Mononuclear cell (primary cell): ENCODE results near the gene AIF1L. TPM values are rescaled to one million over a fixed set of nuclear protein-coding genes. Genes with fewer than 3 reads are reported as not detected.
"Not testable (repeated sequence)": the region's sequence is repeated elsewhere in the genome, so short reads cannot be mapped to it uniquely, and the experiment has no call there.

Source experiments
- H3K27me3 ChIP-seq: 2 replicates; pipeline ENCODE4 v1.6.0; 2011; ENCODE audit warnings: low read length, control low read depth; ENCODE audit not compliant: insufficient read depth
- H3K4me1 ChIP-seq: 2 replicates; pipeline ENCODE4 v1.5.1; 2011; ENCODE audit warnings: mild to moderate bottlenecking, low read length, control low read depth; ENCODE audit not compliant: insufficient read depth
- H3K4me3 ChIP-seq: 2 replicates; pipeline ENCODE4 v1.5.1; 2011; ENCODE audit warnings: mild to moderate bottlenecking, low read length, moderate library complexity
- H3K9me3 ChIP-seq: 2 replicates; pipeline ENCODE4 v1.5.1; 2011; ENCODE audit warnings: low read depth, mild to moderate bottlenecking, control low read depth, low read length
- total RNA-seq: library from RNA; depleted of rRNA; stranded (reverse); fragments of >200 nt; gene quantifications from one replicate; pipeline ENCODE4 v1.2.3, GENCODE V29; 2012

Gene AIF1L
- total RNA-seq, 1 donor = 0.10 TPM

DNA sequence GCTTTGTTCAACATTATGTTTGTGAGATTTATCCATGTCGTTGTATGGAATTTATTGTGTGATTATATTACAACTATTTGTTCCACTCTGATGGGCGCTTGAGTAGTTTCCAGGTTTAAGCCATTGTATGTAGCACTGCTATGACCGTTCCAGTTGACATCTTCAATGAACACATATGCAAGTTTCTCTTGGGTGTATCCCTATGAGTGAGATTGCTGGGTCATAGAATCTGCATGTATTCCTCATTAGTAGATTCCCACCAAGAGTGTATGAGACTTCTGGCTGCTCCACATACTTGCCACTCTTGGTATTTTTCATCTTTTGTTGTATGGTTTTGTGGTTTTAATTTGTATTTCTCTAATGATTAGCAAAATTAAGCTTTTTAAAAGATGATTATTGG lies 51.9 kb downstream of the AIF1L start:
- Histone ChIP-seq H3K4me3 (no peak overlapping the region), H3K4me1 (no peaks in the 10 kb centered on the region), H3K9me3 (no peaks in the 10 kb centered on the region), H3K27me3 (no peaks in the 10 kb centered on the region)

DNA sequence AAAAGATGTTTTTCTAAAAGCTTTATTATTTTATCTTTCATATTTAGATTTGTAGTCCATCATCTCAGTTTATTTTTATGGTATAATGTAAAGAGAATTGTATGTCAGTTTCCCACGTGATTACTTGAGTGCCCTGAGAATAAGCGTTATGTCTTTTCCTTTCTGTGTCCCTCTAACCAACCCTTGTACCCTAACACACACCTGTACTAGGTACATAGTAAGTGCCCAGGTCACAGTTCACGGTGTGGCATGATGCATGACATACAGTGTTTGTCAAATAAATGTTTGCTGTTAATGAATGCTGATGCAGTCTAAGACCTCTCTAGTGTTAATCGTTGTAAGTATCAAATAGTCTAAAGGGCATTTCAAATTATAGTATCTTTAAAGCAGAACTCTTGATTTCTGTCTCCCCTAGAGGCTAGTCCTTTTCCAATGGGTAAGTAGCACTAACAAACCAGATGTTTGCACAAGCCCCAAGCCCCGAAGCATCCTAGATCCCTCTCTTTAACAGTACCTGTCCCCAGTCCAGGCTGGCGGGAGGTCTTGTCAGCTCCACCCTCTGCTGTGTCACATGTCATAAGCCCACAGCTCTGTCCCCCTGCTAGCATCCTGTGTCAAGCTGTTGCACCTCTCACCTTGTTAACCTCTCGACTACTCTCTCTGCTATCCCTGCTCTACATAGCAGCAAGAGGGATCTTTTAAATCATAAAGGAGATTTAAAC lies 52.8 kb downstream of the AIF1L start:
- no peak overlapping the region for H3K4me3 ChIP-seq
- no peaks in the 10 kb centered on the region for H3K4me1 ChIP-seq
- H3K9me3 ChIP-seq = no peaks in the 10 kb centered on the region
- H3K27me3 ChIP-seq = no peaks in the 10 kb centered on the region

DNA sequence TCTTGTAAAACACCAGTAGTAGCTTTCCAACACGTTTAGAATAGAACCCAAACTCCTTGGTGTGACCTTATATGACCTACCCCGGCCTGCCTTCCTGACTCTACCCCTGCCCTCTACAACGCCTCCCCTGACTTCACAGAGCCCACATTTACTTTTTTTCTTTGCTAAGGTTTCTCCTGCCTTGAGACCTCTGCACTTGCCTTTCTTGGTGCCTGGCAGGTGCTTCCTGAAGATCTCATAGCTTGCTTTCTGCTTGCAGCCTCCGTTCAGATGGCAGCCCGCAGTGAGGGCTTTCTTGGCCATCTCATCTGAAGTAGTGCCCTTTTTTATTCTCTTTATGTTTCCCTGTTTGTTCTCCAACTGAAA lies 53.3 kb downstream of the AIF1L start:
- no peaks in the 10 kb centered on the region for H3K9me3 ChIP-seq
- no peaks in the 10 kb centered on the region for H3K4me1 ChIP-seq
- H3K27me3 ChIP-seq = no peaks in the 10 kb centered on the region
- H3K4me3 ChIP-seq = no peak overlapping the region

DNA sequence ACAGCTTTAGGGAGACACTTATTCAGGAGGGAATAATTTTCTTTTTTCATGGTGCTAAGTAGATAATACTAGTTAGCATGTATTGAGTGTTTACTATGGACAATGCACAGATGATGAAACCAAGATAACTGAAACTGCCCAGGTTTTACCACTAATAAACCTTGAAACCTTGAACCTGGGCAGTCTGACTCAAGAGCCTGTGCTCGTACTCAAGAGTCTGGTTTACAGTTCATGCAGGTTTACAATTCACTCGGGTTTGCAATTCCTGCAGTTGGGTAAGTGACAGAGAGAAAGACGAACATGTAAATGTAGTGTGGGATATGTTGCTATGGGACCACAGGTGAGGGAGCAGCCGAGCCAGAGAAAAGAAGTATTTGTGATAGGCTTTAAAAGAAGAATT lies 57.3 kb downstream of the AIF1L start:
- Histone ChIP-seq H3K4me1 (no peaks in the 10 kb centered on the region), H3K27me3 (no peaks in the 10 kb centered on the region), H3K4me3 (no peak overlapping the region), H3K9me3 (no peaks in the 10 kb centered on the region)

DNA sequence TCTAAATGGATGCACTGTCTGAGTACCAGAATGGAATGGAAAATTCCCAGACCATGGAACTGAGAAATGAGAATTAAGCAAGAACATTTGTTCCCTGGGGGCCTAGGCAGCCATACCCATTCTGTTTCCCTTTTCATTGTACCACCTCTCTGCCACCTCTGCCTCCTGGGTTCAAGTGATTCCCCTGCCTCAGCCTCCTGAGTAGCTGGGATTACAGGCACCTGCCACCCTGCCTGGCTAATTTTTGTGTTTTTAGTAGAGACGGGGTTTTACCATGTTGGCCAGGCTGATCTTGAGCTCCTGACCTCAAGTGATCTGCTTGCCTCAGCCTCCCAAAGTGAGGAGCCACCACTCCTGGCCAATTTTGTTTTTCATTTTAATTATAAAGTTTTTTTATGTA lies 62.3 kb downstream of the AIF1L start:
- not testable (repeated sequence) for H3K9me3 ChIP-seq, H3K27me3 ChIP-seq, H3K4me1 ChIP-seq, H3K4me3 ChIP-seq

DNA sequence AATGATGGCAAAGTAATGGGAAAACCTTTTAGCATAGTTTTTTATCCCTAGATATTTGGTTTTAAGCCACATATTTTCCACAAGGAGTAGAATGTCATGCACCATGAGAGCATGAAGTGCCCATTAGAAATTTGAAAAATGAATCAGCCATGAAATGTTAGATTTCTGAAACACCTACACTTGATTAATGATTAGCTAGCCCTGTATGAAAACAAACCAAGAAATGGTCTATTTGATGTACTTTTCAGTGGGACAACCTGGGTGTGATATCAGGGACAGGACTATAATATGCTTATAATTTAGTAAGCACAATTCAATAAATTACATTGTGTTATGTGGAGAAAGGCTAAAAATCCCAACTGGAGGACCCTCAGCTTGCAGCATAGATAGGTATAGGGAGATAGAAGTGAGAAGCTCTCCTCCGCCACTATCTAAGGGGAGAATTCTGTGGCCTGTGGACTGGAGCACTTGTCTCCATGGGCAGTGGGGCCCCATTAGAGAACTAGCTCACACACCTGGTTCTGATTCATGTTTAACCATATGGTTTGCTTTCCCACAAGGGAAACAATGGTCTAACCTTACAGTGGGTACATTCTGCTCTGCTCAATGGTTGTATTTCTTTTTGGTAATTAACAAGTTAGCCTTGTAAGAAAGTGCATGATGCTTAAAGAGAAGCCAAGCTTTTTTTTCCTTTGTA lies 64.2 kb downstream of the AIF1L start:
- Histone ChIP-seq H3K27me3 (no peaks in the 10 kb centered on the region), H3K4me3 (no peak overlapping the region), H3K9me3 (no peaks in the 10 kb centered on the region), H3K4me1 (no peaks in the 10 kb centered on the region)

DNA sequence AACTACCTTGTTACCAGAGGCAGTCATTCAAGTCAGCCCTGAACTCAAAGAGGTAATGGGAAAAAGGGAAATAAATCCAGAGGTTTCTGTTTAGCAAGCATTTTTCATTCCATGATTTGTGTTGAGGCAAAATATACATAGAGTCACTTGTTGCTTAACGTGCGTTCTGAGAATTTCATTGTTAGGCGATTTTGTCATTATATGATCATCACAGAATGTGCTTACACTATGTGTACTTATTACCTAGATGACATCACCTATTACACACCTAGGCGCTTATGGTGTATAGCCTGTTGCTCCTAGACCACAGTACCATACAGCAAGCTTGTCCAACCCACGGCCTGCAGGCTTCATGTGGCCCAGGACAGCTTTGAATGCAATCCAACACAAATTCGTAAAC lies 65.3 kb downstream of the AIF1L start:
- Histone ChIP-seq H3K4me3 (no peak overlapping the region), H3K4me1 (no peaks in the 10 kb centered on the region), H3K27me3 (no peaks in the 10 kb centered on the region), H3K9me3 (no peaks in the 10 kb centered on the region)

DNA sequence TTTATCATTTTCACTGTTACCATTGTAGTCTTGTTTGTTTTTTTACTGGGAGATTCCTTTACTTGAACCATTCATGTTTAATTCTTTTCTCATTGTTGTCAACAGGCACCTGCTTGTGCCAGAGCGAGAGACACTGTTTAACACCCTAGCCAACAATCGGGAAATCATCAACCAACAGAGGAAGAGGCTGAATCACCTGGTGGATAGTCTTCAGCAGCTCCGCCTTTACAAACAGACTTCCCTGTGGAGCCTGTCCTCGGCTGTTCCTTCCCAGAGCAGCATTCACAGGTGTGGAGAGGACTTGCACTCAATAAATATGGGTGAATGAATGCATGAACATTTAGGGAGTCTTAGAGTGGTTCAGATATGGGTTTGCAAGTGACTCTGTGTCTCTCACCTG lies 66.6 kb downstream of the AIF1L start:
- Histone ChIP-seq H3K9me3 (no peaks in the 10 kb centered on the region), H3K27me3 (no peaks in the 10 kb centered on the region), H3K4me1 (no peaks in the 10 kb centered on the region), H3K4me3 (no peak overlapping the region)

DNA sequence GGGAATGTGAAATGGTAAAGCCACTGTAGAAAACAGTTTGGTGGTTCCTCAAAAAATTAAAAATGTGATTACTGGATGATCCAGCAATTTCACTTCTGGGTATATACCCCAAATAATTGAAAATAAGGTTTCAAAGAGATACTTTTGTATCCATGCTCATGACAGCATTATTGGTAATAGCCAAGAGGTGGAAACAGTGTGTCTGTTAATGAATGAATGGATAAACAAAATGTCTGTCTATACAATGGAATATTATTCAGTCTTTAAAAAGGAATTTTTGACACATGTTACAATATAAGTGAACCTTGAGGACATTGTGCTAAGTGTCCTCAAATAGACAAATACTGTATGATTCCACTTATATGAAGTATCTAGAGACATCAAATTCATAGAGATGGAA lies 69.2 kb downstream of the AIF1L start:
- Histone ChIP-seq H3K4me3 (no peak overlapping the region), H3K9me3 (no peaks in the 10 kb centered on the region), H3K4me1 (no peaks in the 10 kb centered on the region), H3K27me3 (no peaks in the 10 kb centered on the region)

DNA sequence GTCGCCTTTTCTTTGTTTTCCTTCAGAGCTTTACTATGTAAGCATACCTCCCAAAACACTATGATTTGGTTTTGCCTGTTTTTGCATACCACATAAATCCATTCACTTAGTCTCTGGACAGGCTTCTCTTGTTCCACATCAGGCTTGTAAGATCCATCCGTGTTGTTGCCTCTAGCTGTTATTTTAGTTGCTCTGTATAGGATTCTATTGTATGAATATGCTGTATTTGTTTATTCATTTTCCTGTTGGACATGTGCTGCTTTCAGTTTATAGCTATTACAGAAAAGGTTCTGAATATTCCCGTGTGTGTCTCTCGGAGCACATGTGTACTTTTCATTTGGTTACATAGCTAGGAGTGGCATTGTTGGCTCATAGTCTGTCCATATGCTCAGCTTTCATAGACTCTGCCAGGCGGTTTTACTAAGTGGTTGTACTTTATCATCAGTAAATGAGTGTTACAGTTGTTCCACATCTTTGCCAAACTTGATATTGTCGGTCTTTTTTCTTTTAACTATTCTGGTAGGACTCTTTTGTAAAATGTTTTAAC lies 70.9 kb downstream of the AIF1L start:
- Histone ChIP-seq H3K9me3 (no peaks in the 10 kb centered on the region), H3K4me1 (no peaks in the 10 kb centered on the region), H3K27me3 (no peaks in the 10 kb centered on the region), H3K4me3 (no peak overlapping the region)

DNA sequence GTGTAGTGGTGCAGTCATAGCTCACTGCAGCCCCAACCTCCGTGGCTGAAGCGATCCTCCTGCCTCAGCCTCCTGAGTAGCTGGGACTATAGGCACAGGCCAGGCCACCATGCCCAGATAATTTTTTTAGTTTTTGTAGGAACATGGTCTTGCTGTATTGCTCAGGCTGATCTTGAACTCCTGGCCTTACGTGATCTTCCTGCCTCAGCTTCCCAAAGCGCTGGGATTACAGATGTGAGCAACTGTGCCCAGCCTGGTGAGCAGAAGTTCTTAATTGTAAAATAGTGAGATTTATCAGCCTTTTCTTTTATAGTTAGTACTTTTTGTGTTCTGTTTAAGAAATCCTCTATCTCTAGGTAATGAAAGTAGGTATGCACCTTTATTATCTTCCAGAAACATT lies 71.6 kb downstream of the AIF1L start:
- no peaks in the 10 kb centered on the region for H3K4me1 ChIP-seq
- H3K9me3 ChIP-seq = no peaks in the 10 kb centered on the region
- no peaks in the 10 kb centered on the region for H3K27me3 ChIP-seq
- no peak overlapping the region for H3K4me3 ChIP-seq

DNA sequence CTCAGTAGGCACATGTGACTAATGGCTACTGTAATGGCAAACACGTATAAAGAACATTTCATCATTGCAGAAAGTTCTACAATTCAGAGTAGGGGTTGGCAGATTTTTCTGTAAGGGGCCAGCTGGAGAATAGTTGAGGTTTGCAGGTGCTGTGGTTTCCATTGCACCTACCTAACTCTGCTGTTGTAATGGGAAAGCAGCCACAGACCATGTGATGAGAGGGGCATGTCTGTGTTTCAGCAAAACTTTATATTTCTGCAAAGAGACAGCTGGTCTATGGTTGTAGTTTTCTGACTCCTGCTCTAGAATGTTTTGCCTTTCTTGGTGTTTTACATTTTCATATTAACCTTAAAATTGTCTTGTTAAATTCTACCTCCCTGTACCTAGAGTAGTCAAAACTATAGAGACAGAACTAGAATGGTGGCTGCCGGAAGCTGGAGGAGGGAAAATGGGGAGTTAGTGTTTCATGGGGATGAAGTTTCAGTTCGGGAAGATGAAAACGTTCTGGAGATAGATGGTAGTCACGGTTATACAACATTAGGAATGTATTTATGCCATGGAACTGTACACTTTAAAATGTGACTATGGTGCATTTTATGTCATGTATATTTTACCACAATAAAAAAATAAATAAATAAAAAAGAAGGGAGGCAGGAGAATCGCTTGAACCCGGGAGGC lies 73.4 kb downstream of the AIF1L start:
- H3K4me1 ChIP-seq = no peaks in the 10 kb centered on the region
- no peaks in the 10 kb centered on the region for H3K9me3 ChIP-seq
- no peak overlapping the region for H3K4me3 ChIP-seq
- no peaks in the 10 kb centered on the region for H3K27me3 ChIP-seq

Other genes with a start within 250 kb of the AIF1L start
- not detected for gene QRFP, start 199.7 kb upstream of the AIF1L start, total RNA-seq
- not detected for gene FIBCD1, start 157.3 kb upstream of the AIF1L start, total RNA-seq
- 0.73 TPM for gene LAMC3, start 87.4 kb upstream of the AIF1L start, total RNA-seq
- 53.0 TPM for gene NUP214, start 29.1 kb downstream of the AIF1L start, total RNA-seq
- gene FAM78A, start 180.0 kb downstream of the AIF1L start, total RNA-seq = 32.3 TPM
- 0.52 TPM for gene PLPP7, start 193.2 kb downstream of the AIF1L start, total RNA-seq